GM23338 (cell line): ENCODE measurements around the gene C1orf21.

Experiments
- CREB1 ChIP-seq: fragments of 250-450 bp; sonication (Bioruptor Pico); IDR thresholded peaks from 2 replicates; pipeline ENCODE4 v1.5.0; 2020; ENCODE audit warnings: low read depth, mild to moderate bottlenecking, moderate library complexity
- CTCF ChIP-seq, 2 experiments: fragments of 200-600 bp in 1 of 2; sonication (generic) in 1 of 2; conservative IDR thresholded peaks; 2 replicates each; pipeline versions ENCODE4 v1.5.1 to v1.6.1; 2016 to 2017; ENCODE audit warnings: antibody characterized with exemption in 2 of 2, low read depth in 2 of 2, mild to moderate bottlenecking in 2 of 2, moderate library complexity in 1 of 2
- ETS1 ChIP-seq: IDR thresholded peaks from 2 replicates; pipeline ENCODE4 v1.6.1; 2016; ENCODE audit warnings: antibody characterized with exemption
- EZH2 ChIP-seq: fragments of 200-600 bp; sonication (generic); IDR thresholded peaks from one replicate; pipeline ENCODE4 v1.8.0; 2017; ENCODE audit warnings: antibody characterized with exemption, mild to moderate bottlenecking, low read depth; ENCODE audit not compliant: unreplicated experiment
- EZH2phosphoT487 ChIP-seq: fragments of 200-600 bp; sonication (generic); IDR thresholded peaks from one replicate; pipeline ENCODE4 v1.8.1; 2018; ENCODE audit warnings: antibody characterized with exemption; ENCODE audit not compliant: unreplicated experiment
- JUNB ChIP-seq: IDR thresholded peaks from one replicate; pipeline ENCODE4 v1.6.1; 2016; ENCODE audit warnings: antibody characterized with exemption; ENCODE audit not compliant: unreplicated experiment
- POLR2AphosphoS5 ChIP-seq: IDR thresholded peaks from 2 replicates; pipeline ENCODE4 v1.6.1; 2016; ENCODE audit warnings: antibody characterized with exemption, low read depth
- STAT1 ChIP-seq: IDR thresholded peaks from one replicate; pipeline ENCODE4 v1.6.1; 2016; ENCODE audit warnings: antibody characterized with exemption; ENCODE audit not compliant: unreplicated experiment
- ZNF114 ChIP-seq: fragments of 250-450 bp; sonication (Bioruptor Pico); IDR thresholded peaks from 2 replicates; pipeline ENCODE4 v1.5.0; 2020; ENCODE audit warnings: mild to moderate bottlenecking, moderate library complexity
- ZNF331 ChIP-seq: fragments of 250-450 bp; sonication (Bioruptor Pico); IDR thresholded peaks from 2 replicates; pipeline ENCODE4 v1.5.0; 2020; ENCODE audit warnings: low read depth, mild to moderate bottlenecking, moderate library complexity

- TF ChIP-seq CTCF (conservative IDR thresholded peaks at IDR 0.05; ENCODE audit: low read depth in 2 of 2): no peak
- TF ChIP-seq ETS1: no peak
- TF ChIP-seq EZH2phosphoT487: no peak
- TF ChIP-seq EZH2: no peak
- TF ChIP-seq POLR2AphosphoS5: no peak
- no peak for TF ChIP-seq CREB1
- no peak for TF ChIP-seq ZNF331 (CRISPR knock-in tag)
- TF ChIP-seq JUNB: no peak
- TF ChIP-seq STAT1: no peak
- no peak for TF ChIP-seq ZNF114 (CRISPR knock-in tag)
These were observed 26.9 kb upstream of the C1orf21 start for GRCh38 chr1:184359909-184360308.
